ENCODE data around the gene HDAC8.
A peak's percentile ranks its signal among the peaks of the same experiment; 100 is the strongest.
"Not testable (repeated sequence)": the region's sequence is repeated elsewhere in the genome, so short reads cannot be mapped to it uniquely, and the experiment has no call there.

HDAC8 gene

DNA sequence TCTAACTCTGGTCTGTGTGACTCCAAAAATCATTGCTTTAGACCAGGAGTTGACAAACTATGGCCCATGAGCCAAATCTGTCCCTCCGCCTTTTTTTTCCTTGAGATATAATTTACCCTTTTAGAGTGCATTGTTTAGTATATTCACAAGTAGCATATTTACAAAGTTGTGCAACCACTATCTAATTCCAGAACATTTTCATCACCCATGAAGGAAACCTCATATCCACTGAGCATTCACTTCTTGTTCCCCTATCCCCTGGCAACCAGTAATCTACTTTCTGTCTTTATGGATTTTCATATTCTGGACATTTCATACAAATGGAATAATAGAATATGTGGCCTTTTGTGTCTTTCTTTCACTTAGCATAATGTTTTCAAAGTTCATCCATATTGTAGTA, 199.5 kb downstream of the HDAC8 start:
- no peak for DNase-seq (ENCODE audit: low read depth)

DNA sequence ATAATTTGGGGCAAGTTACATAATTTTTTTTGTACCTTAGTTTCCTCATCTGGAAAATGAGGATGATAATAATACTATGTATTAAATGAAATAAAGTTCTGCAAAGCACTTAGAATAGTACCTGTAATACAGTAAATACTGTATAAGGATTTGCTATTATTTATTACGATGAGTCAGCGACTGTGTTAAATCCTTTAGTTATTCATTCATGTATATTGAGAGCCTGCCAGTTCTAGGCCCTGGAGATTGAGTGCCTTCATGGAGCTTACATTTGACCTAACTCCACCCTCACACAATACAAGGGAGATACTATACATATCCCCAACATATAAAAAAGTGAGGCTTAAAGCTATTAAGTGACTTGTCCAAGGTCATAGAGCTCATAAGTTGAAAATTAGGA, 199.9 kb downstream of the HDAC8 start:
- DNase-seq (ENCODE audit: low read depth), result no peak

DNA sequence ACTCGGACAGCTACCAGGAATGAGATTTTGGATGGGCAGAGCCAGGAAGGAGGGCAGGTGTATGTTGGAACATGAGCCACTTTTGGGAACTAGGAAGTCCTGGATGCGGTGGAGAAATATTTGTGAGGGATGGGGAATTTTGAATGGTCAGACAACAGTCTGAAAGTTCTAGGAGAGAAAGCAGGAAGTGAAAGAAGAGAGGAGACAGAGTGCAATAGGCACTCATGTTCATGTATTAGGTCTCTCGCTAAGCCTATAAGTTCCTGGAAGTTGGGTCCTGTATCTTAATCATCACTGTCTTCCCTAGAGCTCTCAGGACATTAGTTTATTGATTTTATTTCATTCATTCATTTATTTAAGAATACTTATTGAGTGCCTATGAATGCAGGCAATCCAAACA, 201.2 kb downstream of the HDAC8 start:
- no peak for DNase-seq (ENCODE audit: low read depth)

DNA sequence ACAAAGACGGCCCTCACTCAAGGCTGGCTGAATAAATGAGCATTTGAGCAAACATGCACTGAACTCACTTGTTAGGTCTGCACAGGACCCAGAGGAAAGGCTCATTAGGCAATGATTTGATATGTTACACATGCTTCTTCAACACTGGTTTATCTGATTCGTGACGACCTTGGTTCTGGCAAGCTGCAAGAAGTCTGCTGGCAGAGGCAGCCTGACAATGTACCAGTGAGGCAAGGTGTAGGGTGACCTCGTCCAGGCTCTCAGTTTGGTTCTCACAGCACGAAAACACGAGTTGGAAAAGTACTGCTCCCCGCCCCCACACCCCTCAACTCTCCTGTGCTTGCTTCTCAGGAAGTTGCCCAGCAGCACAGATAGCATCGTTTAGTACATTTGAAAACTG, 203.8 kb downstream of the HDAC8 start:
- no peak for DNase-seq (ENCODE audit: low read depth)

- DNase-seq (ENCODE audit: low read depth), result no peak
Measured at GRCh38 chrX:72367516-72367915, 205.1 kb downstream of the HDAC8 start.

DNA sequence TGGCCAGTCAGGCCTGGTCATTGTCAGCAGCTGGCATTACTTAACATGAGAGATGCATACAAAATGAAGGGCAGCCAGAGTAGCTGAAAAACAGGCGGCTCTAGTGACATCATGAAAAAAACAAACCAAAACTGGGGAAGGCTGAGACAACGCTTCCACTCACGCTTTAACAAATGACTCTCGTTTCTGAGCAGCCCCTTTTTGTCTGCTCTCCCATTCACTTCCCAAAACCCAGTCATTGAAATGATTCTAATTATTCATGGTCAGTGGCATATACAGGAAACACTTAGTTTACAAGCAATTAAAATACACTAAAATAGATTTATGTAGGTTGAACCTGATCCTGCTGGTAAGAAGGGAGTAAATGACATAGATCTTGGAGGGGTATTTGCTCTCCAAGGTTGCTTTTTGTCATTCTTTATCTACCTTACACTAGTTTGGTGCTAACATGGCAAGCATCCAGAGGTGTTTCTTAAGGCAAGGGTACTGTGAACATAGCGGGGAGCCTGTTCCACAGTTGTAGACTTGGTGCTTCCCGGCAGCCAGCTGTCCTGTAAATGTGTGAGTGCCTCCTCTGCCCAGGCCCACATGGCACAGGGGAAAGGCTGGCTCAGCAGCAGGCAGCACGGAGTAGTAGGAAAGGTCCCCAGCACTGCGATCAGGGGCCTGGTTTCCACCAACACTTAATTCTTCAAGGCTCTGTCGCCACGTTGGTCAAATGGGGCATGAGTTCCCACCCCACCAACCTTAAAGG, 205.8 kb downstream of the HDAC8 start:
- DNase-seq (ENCODE audit: low read depth), result no peak

DNA sequence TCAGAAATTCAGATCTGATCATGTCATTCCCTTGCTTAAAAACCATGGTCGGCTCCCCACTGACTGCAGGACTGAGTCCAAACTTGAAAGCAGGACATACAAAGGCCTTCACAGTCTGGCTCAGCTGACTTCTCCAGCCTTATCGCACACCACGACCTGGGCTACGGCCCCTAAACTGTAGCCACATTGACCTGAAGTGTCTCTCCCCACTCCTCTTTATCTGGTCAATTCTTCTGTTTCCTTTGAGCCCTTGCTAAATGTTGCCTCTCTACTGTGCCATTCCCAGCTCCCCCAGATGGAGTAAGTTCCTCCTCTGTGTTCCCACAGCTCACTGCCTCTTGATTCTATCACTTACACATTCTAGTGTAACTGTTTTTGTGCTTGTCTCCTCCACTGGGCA, 206.5 kb downstream of the HDAC8 start:
- no peak for DNase-seq (ENCODE audit: low read depth)

DNA sequence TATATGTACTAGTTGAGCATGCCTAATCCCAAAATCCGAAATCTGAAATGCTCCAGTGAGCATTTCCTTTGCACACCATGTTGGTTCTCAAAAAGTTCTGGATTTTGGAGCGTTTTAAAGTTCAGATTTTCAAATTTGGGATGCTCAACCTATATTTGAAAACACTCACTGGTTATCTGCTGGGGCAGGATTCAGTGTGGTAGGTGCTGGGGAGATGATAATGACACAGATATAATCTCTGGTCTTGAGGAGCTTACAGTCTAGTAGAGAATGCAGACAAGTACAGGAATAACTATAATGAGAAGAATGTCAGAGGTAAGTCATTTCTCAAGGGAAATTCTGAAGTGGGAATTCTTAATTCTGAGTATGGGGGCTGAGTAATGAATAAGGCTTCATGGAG, 207.5 kb downstream of the HDAC8 start:
- no peak for DNase-seq (ENCODE audit: low read depth)

DNA sequence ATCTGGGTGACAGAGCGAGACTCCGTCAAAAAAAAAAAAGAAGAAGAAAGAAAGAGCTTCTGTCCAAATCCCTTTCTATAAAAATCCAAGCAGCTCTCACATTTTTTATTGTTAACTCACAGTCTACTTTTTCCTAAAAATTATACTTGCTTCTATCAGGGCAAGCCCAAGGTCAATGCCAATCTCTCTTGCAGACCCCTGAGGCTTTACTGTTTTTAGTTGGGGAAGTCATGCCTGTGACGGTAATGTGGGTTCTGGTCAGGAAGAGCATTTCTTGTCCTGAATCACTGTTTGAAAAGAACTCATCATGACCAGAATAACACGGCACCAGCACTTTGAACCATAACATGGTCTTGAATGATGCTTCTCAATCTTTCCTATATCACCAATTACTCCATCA, 212.3 kb downstream of the HDAC8 start:
- DNase-seq (ENCODE audit: low read depth), result no peak

DNA sequence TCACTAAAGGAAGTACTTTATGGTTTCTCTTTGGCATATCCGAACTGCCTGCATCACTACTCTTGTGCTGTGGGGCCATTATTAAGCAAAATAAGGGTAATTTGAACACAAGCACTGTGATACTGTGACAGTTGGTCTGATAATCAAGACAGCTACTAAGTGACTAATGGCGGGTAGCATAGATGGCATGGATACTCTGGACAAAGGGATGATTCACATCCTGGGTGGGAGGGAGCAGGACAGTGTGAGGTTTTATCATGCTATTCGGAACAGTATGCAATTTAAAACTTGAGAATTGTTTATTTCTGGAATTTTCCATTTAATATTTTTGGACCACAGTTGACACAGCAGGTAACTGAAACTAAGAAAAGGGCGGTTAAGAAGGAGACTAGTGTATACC, 214.3 kb downstream of the HDAC8 start:
- DNase-seq (ENCODE audit: low read depth), result no peak

DNA sequence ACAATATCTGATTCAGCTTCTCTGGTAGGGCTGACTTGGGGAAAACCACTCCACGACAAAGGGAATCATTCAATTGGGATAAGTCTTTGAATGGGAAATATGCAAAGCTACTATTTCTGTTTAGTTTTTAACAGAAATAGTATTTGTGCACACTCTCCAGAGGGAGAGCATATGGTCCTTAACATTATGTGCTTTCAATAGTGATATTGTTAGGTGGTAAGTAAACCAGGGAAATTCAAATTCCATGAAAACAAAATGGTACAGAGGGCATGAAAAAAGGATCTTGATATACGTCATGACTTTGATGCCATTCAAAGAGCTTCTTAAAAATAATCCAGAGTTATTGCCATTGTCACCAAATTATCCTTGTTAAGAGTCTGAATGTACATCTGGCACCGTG, 219.9 kb downstream of the HDAC8 start:
- DNase-seq (ENCODE audit: low read depth), result no peak

- peak; percentile 16 for DNase-seq (ENCODE audit: low read depth)
Measured at GRCh38 chrX:72351606-72352334, 220.9 kb downstream of the HDAC8 start.

GRCh38 chrX:72349190-72349589, 223.5 kb downstream of the HDAC8 start:
- no peak for DNase-seq (ENCODE audit: low read depth)

- DNase-seq (ENCODE audit: low read depth), result no peak
Measured at GRCh38 chrX:72348247-72348979, 224.2 kb downstream of the HDAC8 start.

- no peak for DNase-seq (ENCODE audit: low read depth)
Measured at GRCh38 chrX:72347366-72347765, 225.3 kb downstream of the HDAC8 start.

DNA sequence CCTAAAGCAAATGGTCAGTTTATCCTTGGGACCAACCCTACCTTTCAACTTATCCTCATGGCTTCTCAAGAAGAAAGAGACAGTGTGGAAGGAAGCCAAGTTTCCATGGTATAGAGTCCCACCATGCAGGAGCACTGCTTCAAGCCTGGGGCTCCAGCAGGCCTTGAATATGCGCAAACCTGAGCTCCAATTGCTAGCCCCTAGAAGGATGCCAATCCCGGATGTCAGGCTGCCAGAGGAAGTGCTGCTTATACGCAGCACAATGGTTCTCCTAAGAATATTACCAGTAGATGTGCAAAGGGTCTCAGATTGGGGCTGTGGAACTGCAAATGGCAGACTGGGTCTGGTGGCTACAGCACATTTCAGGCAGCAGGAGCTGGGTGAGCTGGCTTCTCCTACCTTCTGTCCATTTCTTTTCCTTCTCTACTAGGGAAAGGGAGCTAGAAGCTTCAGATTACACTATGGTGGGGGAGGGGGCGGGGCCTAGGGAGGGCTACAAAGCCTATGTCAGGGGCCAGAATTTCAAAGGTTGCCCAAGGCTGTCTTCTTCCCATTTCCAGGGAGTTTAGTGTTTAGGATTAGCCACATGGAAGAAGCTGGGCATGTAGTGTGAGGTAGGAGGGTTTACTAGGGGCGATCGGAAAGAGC, 226.2 kb downstream of the HDAC8 start:
- no peak for DNase-seq (ENCODE audit: low read depth)

GRCh38 chrX:72340626-72341025, 232.0 kb downstream of the HDAC8 start:
- no peak for DNase-seq (ENCODE audit: low read depth)

- no peak for DNase-seq (ENCODE audit: low read depth)
Measured at GRCh38 chrX:72340041-72340440, 232.6 kb downstream of the HDAC8 start.

- no peak for DNase-seq (ENCODE audit: low read depth)
Measured at GRCh38 chrX:72330131-72330530, 242.5 kb downstream of the HDAC8 start.

DNA sequence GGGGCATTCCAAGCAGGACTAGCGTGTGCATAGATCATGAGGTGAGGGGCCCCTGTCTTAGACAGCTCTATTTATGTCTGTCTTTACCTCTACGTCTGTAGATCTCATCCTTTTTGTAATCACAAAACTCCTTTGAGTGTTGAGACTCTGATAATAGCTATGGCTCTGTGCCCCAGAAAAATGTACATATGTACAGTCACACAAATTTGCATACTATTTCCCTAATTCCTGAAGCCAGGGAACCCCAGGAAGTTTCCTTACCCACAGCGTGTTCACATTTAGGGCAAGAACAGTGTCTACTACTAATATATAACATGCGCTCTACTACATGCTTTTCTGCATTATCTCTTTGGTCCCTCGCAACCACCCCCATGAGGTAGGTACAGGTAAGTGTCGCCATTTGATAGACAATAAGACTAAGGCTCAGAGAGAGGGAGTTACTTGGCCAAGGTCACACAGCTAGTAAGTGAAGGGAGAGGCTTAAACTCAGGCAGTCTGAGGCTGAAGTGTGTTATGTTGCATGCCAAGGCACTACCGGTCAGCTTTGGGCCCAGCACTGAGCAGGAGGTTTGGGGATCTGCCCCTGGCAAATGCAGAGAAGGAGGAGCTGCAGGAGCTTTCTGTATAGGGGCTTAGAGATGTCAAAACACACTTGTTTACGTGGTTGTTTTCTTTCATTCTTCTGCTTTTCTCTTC, 245.9 kb downstream of the HDAC8 start:
- no peak for DNase-seq (ENCODE audit: low read depth)

DNA sequence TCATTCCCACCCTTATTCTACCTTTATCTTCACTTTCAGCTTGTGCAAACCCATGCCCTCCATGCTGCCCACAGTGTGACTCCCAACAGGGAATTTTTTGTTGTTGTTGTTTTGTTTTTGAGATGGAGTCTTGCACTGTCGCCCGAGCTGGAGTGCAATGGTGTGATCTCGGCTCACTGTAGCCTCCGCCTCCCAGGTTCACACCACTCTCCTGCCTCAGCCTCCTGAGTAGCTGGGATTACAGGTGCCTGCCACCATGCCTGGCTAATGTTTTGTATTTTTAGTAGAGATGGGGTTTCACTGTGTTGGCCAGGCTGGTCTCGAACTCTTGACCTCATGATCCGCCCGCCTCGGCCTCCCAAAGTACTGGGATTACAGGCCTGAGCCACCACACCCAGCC, 253.0 kb downstream of the HDAC8 start:
- DNase-seq (ENCODE audit: low read depth), result not testable (repeated sequence)

GRCh38 chrX:72317139-72317538, 255.5 kb downstream of the HDAC8 start:
- no peak for DNase-seq (ENCODE audit: low read depth)

Measured in GM04504 (cell line).